SK-N-SH (cell line): Measurements from ENCODE around the gene LRSAM1. TPM values are rescaled to one million over a fixed set of nuclear protein-coding genes. Genes with fewer than 3 reads are reported as not detected.

Experiments
- CTCF ChIA-PET: fragments of 300-600, 350-600 bp; formaldehyde crosslinking; extraction: SDS; loops from one replicate; lab custom pipeline; 2021; lab: Yijun Ruan, JAX
- POLR2A ChIA-PET: fragments of 350-600 bp; sonication (Branson Sonifier 250); formaldehyde crosslinking; extraction: SDS; loops from one replicate; lab custom pipeline; 2020; ENCODE audit warnings: antibody characterized with exemption, inconsistent platforms; lab: Yijun Ruan, JAX
- DNase-seq: peaks from one replicate; pipeline ENCODE4 v3.0.0; 2012
- H2AFZ ChIP-seq: fragments of 200-600 bp; sonication (generic); 2 replicates; pipeline ENCODE4 v1.8.1; 2016; ENCODE audit warnings: antibody characterized with exemption, mild to moderate bottlenecking, low read depth
- H3F3A ChIP-seq: fragments of 200-600 bp; sonication (generic); replicated peaks from 2 replicates; pipeline ENCODE3; 2016; ENCODE audit warnings: antibody characterized with exemption, mild to moderate bottlenecking; ENCODE audit not compliant: insufficient read depth
- H3K27ac ChIP-seq, 2 experiments: fragments of 200-500 bp in 1 of 2; fragments of 200-600 bp in 1 of 2; sonication (Bioruptor generic) in 1 of 2; sonication (generic), shearing (Covaris generic) in 1 of 2; 2 replicates each; pipeline versions ENCODE4 v1.5.1 to v1.6.1; 2014 to 2016; ENCODE audit warnings: low read depth in 2 of 2, inconsistent platforms in 1 of 2, low read length in 1 of 2, mild to moderate bottlenecking in 1 of 2, mixed read lengths in 1 of 2
- H3K27me3 ChIP-seq: fragments of 200-600 bp; sonication (generic), shearing (Covaris generic); 2 replicates; pipeline ENCODE4 v1.6.1; 2016; ENCODE audit warnings: mixed run types; ENCODE audit not compliant: insufficient read depth
- H3K36me3 ChIP-seq, 2 experiments: fragments of 200-500 bp in 1 of 2; fragments of 200-600 bp in 1 of 2; sonication (Bioruptor generic) in 1 of 2; sonication (generic) in 1 of 2; replicated peaks in 1 of 2; 2 replicates each; pipeline versions ENCODE3 to v1.5.1; 2014 to 2016; ENCODE audit warnings: low read length in 1 of 2, mild to moderate bottlenecking in 1 of 2; ENCODE audit not compliant: insufficient read depth in 2 of 2, control insufficient read depth in 1 of 2
- H3K4me1 ChIP-seq, 2 experiments: fragments of 200-500 bp in 1 of 2; fragments of 200-600 bp in 1 of 2; sonication (Bioruptor generic) in 1 of 2; sonication (generic), shearing (Covaris generic) in 1 of 2; 2 replicates each; pipeline versions ENCODE4 v1.5.1 to v1.6.1; 2014 to 2016; ENCODE audit warnings: low read depth in 1 of 2, low read length in 1 of 2, mixed run types in 1 of 2; ENCODE audit not compliant: insufficient read depth in 2 of 2, control insufficient read depth in 1 of 2
- H3K4me2 ChIP-seq: fragments of 200-600 bp; sonication (generic), shearing (Covaris generic); 2 replicates; pipeline ENCODE4 v1.6.1; 2017; ENCODE audit warnings: mixed run types
- H3K4me3 ChIP-seq, 2 experiments: fragments of 200-500 bp in 1 of 2; fragments of 200-600 bp in 1 of 2; sonication (Bioruptor generic) in 1 of 2; sonication (generic), shearing (Covaris generic) in 1 of 2; 2 replicates each; pipeline versions ENCODE4 v1.5.1 to v1.8.1; 2014 to 2016; ENCODE audit warnings: low read depth in 2 of 2, inconsistent platforms in 1 of 2, low read length in 1 of 2, mild to moderate bottlenecking in 1 of 2, mixed read lengths in 1 of 2, moderate library complexity in 1 of 2
- H3K79me2 ChIP-seq: fragments of 200-600 bp; sonication (generic); 2 replicates; pipeline ENCODE4 v1.8.1; 2017; ENCODE audit warnings: mild to moderate bottlenecking; ENCODE audit not compliant: insufficient read depth
- H3K9ac ChIP-seq: fragments of 200-600 bp; sonication (generic); 2 replicates; pipeline ENCODE4 v1.6.1; 2017; ENCODE audit warnings: mixed run types
- H3K9me2 ChIP-seq: fragments of 200-600 bp; sonication (generic); 2 replicates; pipeline ENCODE4 v1.6.1; 2017; ENCODE audit warnings: mixed run types
- H3K9me3 ChIP-seq: fragments of 200-600 bp; sonication (generic); 2 replicates; pipeline ENCODE4 v1.6.1; 2017; ENCODE audit warnings: mixed run types, mild to moderate bottlenecking, moderate library complexity
- H4K20me1 ChIP-seq: fragments of 200-600 bp; sonication (generic); 2 replicates; pipeline ENCODE4 v1.6.1; 2017; ENCODE audit warnings: mild to moderate bottlenecking, mixed run types; ENCODE audit not compliant: insufficient read depth
- CHD2 ChIP-seq: fragments of 150-350 bp; IDR thresholded peaks from 2 replicates; pipeline ENCODE4 v1.6.1; 2018; ENCODE audit warnings: low read length; ENCODE audit not compliant: partially characterized antibody
- CTCF ChIP-seq: fragments of 200-600 bp; sonication (generic); IDR thresholded peaks from 2 replicates; pipeline ENCODE4 v1.6.1; 2017; ENCODE audit warnings: antibody characterized with exemption, mild to moderate bottlenecking, moderate library complexity
- ELF1 ChIP-seq: IDR thresholded peaks from 2 replicates; pipeline ENCODE4 v1.4.0; 2012
- EZH2phosphoT487 ChIP-seq: fragments of 200-600 bp; sonication (generic); IDR thresholded peaks from 2 replicates; pipeline ENCODE4 v1.6.1; 2017; ENCODE audit warnings: low read depth, mixed run types, mild to moderate bottlenecking, antibody characterized with exemption, moderate library complexity, borderline replicate concordance
- FOSL2 ChIP-seq: IDR thresholded peaks from 2 replicates; pipeline ENCODE4 v1.4.0; 2012; ENCODE audit warnings: low read depth, mild to moderate bottlenecking, moderate library complexity, borderline replicate concordance
- FOXM1 ChIP-seq: IDR thresholded peaks from 2 replicates; pipeline ENCODE4 v1.4.0; 2012; ENCODE audit warnings: low read depth, mild to moderate bottlenecking
- IRF3 ChIP-seq: fragments of 150-350 bp; IDR thresholded peaks from 2 replicates; pipeline ENCODE4 v1.6.1; 2016; ENCODE audit warnings: mild to moderate bottlenecking, low read depth, low read length
- MEF2A ChIP-seq: IDR thresholded peaks from 2 replicates; pipeline ENCODE4 v1.4.0; 2012; ENCODE audit warnings: low read depth, borderline replicate concordance
- PBX3 ChIP-seq: IDR thresholded peaks from 2 replicates; pipeline ENCODE4; 2012
- RCOR1 ChIP-seq: fragments of 150-350 bp; IDR thresholded peaks from 2 replicates; pipeline ENCODE4 v1.6.1; 2017; ENCODE audit warnings: antibody characterized with exemption, low read length
- REST ChIP-seq: IDR thresholded peaks from 2 replicates; pipeline ENCODE4 v1.6.1; 2012; ENCODE audit warnings: mild to moderate bottlenecking, low read depth, low read length, moderate library complexity
- RFX5 ChIP-seq: IDR thresholded peaks from 2 replicates; pipeline ENCODE4 v1.6.1; 2012; ENCODE audit warnings: mild to moderate bottlenecking, improper control_type of control experiment, low read length
- RXRA ChIP-seq: IDR thresholded peaks from 2 replicates; pipeline ENCODE4 v1.4.0; 2012; ENCODE audit warnings: low read depth, mild to moderate bottlenecking, borderline replicate concordance
- TAF1 ChIP-seq: IDR thresholded peaks from 2 replicates; pipeline ENCODE4 v1.6.1; 2012; ENCODE audit warnings: low read depth, mild to moderate bottlenecking, low read length, moderate library complexity, borderline replicate concordance
- TCF12 ChIP-seq: IDR thresholded peaks from 2 replicates; pipeline ENCODE4 v1.4.0; 2012
- USF1 ChIP-seq: IDR thresholded peaks from 2 replicates; pipeline ENCODE4 v1.4.0; 2012; ENCODE audit warnings: low read depth, borderline replicate concordance
- YY1 ChIP-seq: IDR thresholded peaks from 2 replicates; pipeline ENCODE4 v1.4.0; 2012; ENCODE audit warnings: low read depth, mild to moderate bottlenecking
- WGBS: methylation state at CpG from one replicate; pipeline ENCODE4 v1.1.6; 2017; ENCODE audit warnings: low lambda C conversion rate; 5-methylcytosine and 5-hydroxymethylcytosine counted together
- polyA plus RNA-seq, 3 experiments: library from polyadenylated mRNA; depleted of rRNA; stranded (reverse); fragments of >200 nt; gene quantifications; 2 replicates each; pipeline ENCODE4 v1.2.3, GENCODE V29; 2012

The LRSAM1 gene
- polyA plus RNA-seq, 1 of the 3 experiments (the other 2 are of a cell fraction) = 8.0 TPM

GRCh38 chr9:127535834-127536233 is 84.5 kb downstream of the LRSAM1 start:
- CTCF ChIA-PET = interaction anchor here (1.0 to 2.7 kb wide), 7 partner anchors 8 to 55 kb away, joined by 3 to 10 read pairs (median 5); no protein-coding TSS in a partner anchor
- TF ChIP-seq MEF2A (no peak), IRF3 (no peak)
- H3K9me3 ChIP-seq = no peaks in the 10 kb centered on the region
- no peak overlapping the region for H3K9ac ChIP-seq
- H2AFZ ChIP-seq = no peak overlapping the region
- H3K4me3 ChIP-seq = no peak overlapping the region
- no peak for DNase-seq
- WGBS = 84% methylated on average over 8 of the region's 14 CpGs
- H3K27ac ChIP-seq = no peak overlapping the region
- peaks cover 6 to 23% of the 10 kb centered on the region in 2 experiments for H3K36me3 ChIP-seq
- POLR2A ChIA-PET = interaction anchor here (1.7 kb wide), 1 partner anchor 85 kb away, joined by 4 read pairs; the partner anchor contains the start of genes LRSAM1 and RPL12
- peaks cover 13 to 29% of the 10 kb centered on the region in 2 experiments; a peak in 3 of 4 replicates for H3K4me1 ChIP-seq
- no peaks in the 10 kb centered on the region for H3K9me2 ChIP-seq
- peaks cover 90% of the 10 kb centered on the region for H4K20me1 ChIP-seq
- H3K27me3 ChIP-seq = no peaks in the 10 kb centered on the region
- H3F3A ChIP-seq = peaks cover 21% of the 10 kb centered on the region
- H3K4me2 ChIP-seq = no peak overlapping the region
- H3K79me2 ChIP-seq = peaks cover 100% of the 10 kb centered on the region

GRCh38 chr9:127536499-127536898 is 85.2 kb downstream of the LRSAM1 start:
- WGBS = 96% methylated on average over 6 of the region's 8 CpGs
- H2AFZ ChIP-seq = no peak overlapping the region
- peaks cover 94% of the 10 kb centered on the region for H4K20me1 ChIP-seq
- TF ChIP-seq REST (no peak), IRF3 (no peak), FOSL2 (no peak), USF1 (no peak), RXRA (no peak), TCF12 (no peak), CHD2 (no peak), PBX3 (no peak), RCOR1 (no peak), CTCF (no peak), RFX5 (no peak), FOXM1 (no peak), ELF1 (no peak), EZH2phosphoT487 (no peak), TAF1 (no peak), YY1 (no peak)

More at GRCh38 chr9:127536499-127536898, 85.2 kb downstream of the LRSAM1 start:
- Histone ChIP-seq H3K4me3 (no peak overlapping the region), H3K9me2 (no peaks in the 10 kb centered on the region), H3K4me1 (peaks cover 13 to 29% of the 10 kb centered on the region in 2 experiments; a peak in 3 of 4 replicates), H3F3A (peaks cover 21% of the 10 kb centered on the region), H3K27me3 (no peaks in the 10 kb centered on the region), H3K27ac (peak overlapping the region in 1 of 2 experiments; percentile 91; a peak in 1 of 4 replicates), H3K4me2 (no peak overlapping the region), H3K9ac (no peak overlapping the region), H3K79me2 (peaks cover 100% of the 10 kb centered on the region), H3K36me3 (peaks cover 5 to 19% of the 10 kb centered on the region in 2 experiments), H3K9me3 (no peaks in the 10 kb centered on the region)
- no peak for DNase-seq
- CTCF ChIA-PET = interaction anchor here (1.0 to 2.7 kb wide), 11 partner anchors 9 to 53 kb away, joined by 3 to 10 read pairs (median 4); no protein-coding TSS in a partner anchor
- POLR2A ChIA-PET = interaction anchor here (1.7 kb wide), 1 partner anchor 85 kb away, joined by 4 read pairs; the partner anchor contains the start of genes LRSAM1 and RPL12
